Measurements from ENCODE around the gene NEK7. TPM values are rescaled to one million over a fixed set of nuclear protein-coding genes. Genes with fewer than 3 reads are reported as not detected.

NEK7 gene
- total and polyA plus RNA-seq, 2 of the 4 experiments (the other 2 are of a cell fraction), result 89.0 to 467 TPM

- Histone ChIP-seq H3K4me3 (ENCODE audit: insufficient read depth, low read depth, low read length) (no peak overlapping the region), H2BK20ac (ENCODE audit: low read depth, low read length) (no peak overlapping the region), H3K36me3 (ENCODE audit: control insufficient read depth, insufficient read depth, low read length) (peaks cover 2% of the 10 kb centered on the region; the same call in 1 of the 2 replicates), H3K9ac (ENCODE audit: low read depth, low read length) (no peak overlapping the region), H3K4ac (ENCODE audit: low read depth, low read length) (no peak overlapping the region), H2AK9ac (replicated peaks; ENCODE audit: low read depth, low read length, poor library complexity) (no peak overlapping the region), H3K9me3 (ENCODE audit: control insufficient read depth, insufficient read depth, low read length) (no peaks in the 10 kb centered on the region; the same call in 1 of the 2 replicates), H4K8ac (ENCODE audit: low read depth in 2 of 2, low read length in 2 of 2) (no peak overlapping the region; a peak in 1 of 4 replicates), H3K9me1 (ENCODE audit: insufficient read depth, low read length) (no peaks in the 10 kb centered on the region), H3K4me1 (ENCODE audit: control insufficient read depth, insufficient read depth, low read length) (peaks cover 15% of the 10 kb centered on the region), H3K23ac (ENCODE audit: low read depth, low read length) (no peak overlapping the region), H4K91ac (ENCODE audit: insufficient read depth, low read depth, low read length) (no peak overlapping the region), H3K14ac (replicated peaks; ENCODE audit: low read depth, low read length) (no peak overlapping the region), H2BK120ac (ENCODE audit: low read depth, low read length) (no peak overlapping the region), H3K4me2 (ENCODE audit: low read depth, low read length) (no peak overlapping the region), H3K27me3 (ENCODE audit: control insufficient read depth, insufficient read depth, low read length) (no peaks in the 10 kb centered on the region), H3K27ac (ENCODE audit: insufficient read depth, low read length) (no peak overlapping the region), H2BK15ac (ENCODE audit: low read depth, low read length) (no peak overlapping the region), H3K56ac (ENCODE audit: extremely low read depth, insufficient read depth, low read length) (no peak overlapping the region), H2AFZ (replicated peaks; ENCODE audit: low read length, poor library complexity) (no peak overlapping the region), H4K5ac (ENCODE audit: low read depth, low read length) (no peak overlapping the region), H2AK5ac (ENCODE audit: low read depth, low read length) (no peak overlapping the region), H3K79me1 (ENCODE audit: low read depth in 1 of 2, low read length in 2 of 2) (peaks cover 14 to 49% of the 10 kb centered on the region in 2 experiments), H3K18ac (ENCODE audit: low read depth, low read length) (no peak overlapping the region), H2BK5ac (ENCODE audit: low read depth, low read length, poor library complexity, severe bottlenecking) (peak overlapping the region; percentile 87), H4K20me1 (ENCODE audit: insufficient read depth, low read length) (no peaks in the 10 kb centered on the region)
- DNase-seq (no peak), ATAC-seq (ENCODE audit: low read depth) (no peak)
- no CpG with 5 or more reads among the region's 1 CpG for WGBS, 2 experiments (ENCODE audit: extremely low coverage in 2 of 2, insufficient read length in 1 of 2)
- ChIA-PET POLR2A (ENCODE audit: unreplicated experiment) (no interaction called here), CTCF (interaction anchor here (1.1 kb wide), 1 partner anchor 8 kb away, joined by 3 read pairs; no protein-coding TSS in a partner anchor)
- dilution Hi-C loops (cut with HindIII; ENCODE audit: low sequenced_read_pairs, unreplicated experiment) (no loop called here), in situ Hi-C loops (cut with MboI; ENCODE audit: low sequenced_read_pairs) (loop anchor here (10.0 kb wide), 1 partner anchor 175 kb away; no protein-coding TSS in a partner anchor), intact Hi-C loops (cut with micrococcal nuclease) (no loop called here)
- BruUV-seq (replicated peaks), result no TSS peak
- TF ChIP-seq MAZ (IDR thresholded peaks at IDR 0.05; ENCODE audit: borderline replicate concordance, low read depth, low read length) (no peak), NFE2L2 (IDR thresholded peaks at IDR 0.05; ENCODE audit: low read depth, low read length) (no peak), RFX5 (IDR thresholded peaks at IDR 0.05; ENCODE audit: low read depth, low read length) (no peak), POLR2A (IDR thresholded peaks at IDR 0.05; ENCODE audit: low read depth, low read length) (no peak), RCOR1 (IDR thresholded peaks at IDR 0.05; ENCODE audit: insufficient replicate concordance, low read length) (no peak), FOS (IDR thresholded peaks at IDR 0.05; ENCODE audit: low read depth, low read length) (no peak), CTCF (conservative IDR thresholded peaks at IDR 0.05; ENCODE audit: low read depth, low read length) (no peak), ELK1 (IDR thresholded peaks at IDR 0.05; ENCODE audit: borderline replicate concordance, low read depth, low read length) (no peak), USF2 (IDR thresholded peaks at IDR 0.05; ENCODE audit: low read depth, low read length) (no peak), BHLHE40 (IDR thresholded peaks at IDR 0.05; ENCODE audit: low read depth, low read length) (no peak), MAFK (IDR thresholded peaks at IDR 0.05; ENCODE audit: low read depth, low read length) (no peak), CEBPB (IDR thresholded peaks at IDR 0.05; ENCODE audit: low read depth, low read length) (no peak), MXI1 (IDR thresholded peaks at IDR 0.05; ENCODE audit: borderline replicate concordance, low read depth, low read length) (no peak), CHD1 (IDR thresholded peaks at IDR 0.05; ENCODE audit: low read depth, low read length) (no peak), SMC3 (IDR thresholded peaks at IDR 0.05; ENCODE audit: low read depth, low read length) (no peak), RAD21 (IDR thresholded peaks at IDR 0.05; ENCODE audit: low read length) (no peak)
These were observed 112.8 kb downstream of the NEK7 start for GRCh38 chr1:198269646-198269940.
